HepG2 (cell line): Measurements from ENCODE around the gene TBCE. TPM values are rescaled to one million over a fixed set of nuclear protein-coding genes. Genes with fewer than 3 reads are reported as not detected.

Experiments used
- JUND ChIP-seq: sonication (generic); formaldehyde crosslinking; IDR thresholded peaks from 2 replicates; pipeline ENCODE4 v1.8.0; 2022; ENCODE audit warnings: mild to moderate bottlenecking, missing genetic modification reagents
- KMT2A ChIP-seq: sonication (generic); formaldehyde crosslinking; IDR thresholded peaks from 2 replicates; pipeline ENCODE4 v1.4.0; 2020; ENCODE audit warnings: missing genetic modification reagents
- MAFF ChIP-seq: IDR thresholded peaks from 2 replicates; pipeline ENCODE4 v1.6.1; 2011; ENCODE audit warnings: low read depth, low read length, improper control_type of control experiment
- NR2C2 ChIP-seq: sonication (generic); formaldehyde crosslinking; IDR thresholded peaks from 2 replicates; pipeline ENCODE4 v1.4.0; 2020; ENCODE audit warnings: missing genetic modification reagents, mild to moderate bottlenecking, moderate library complexity, borderline replicate concordance
- POLR2AphosphoS5 ChIP-seq: IDR thresholded peaks from 2 replicates; pipeline ENCODE4 v1.6.1; 2012; ENCODE audit warnings: low read depth, low read length
- POLR2G ChIP-seq: fragments of 200-400 bp; formaldehyde crosslinking; IDR thresholded peaks from 2 replicates; pipeline ENCODE4 v1.6.1; 2018; ENCODE audit warnings: mild to moderate bottlenecking, low read depth, low read length, moderate library complexity
- SIX1 ChIP-seq: sonication (generic); formaldehyde crosslinking; IDR thresholded peaks from 2 replicates; pipeline ENCODE4 v1.4.0; 2020; ENCODE audit warnings: missing genetic modification reagents, borderline replicate concordance
- TCF7 ChIP-seq: sonication (generic); IDR thresholded peaks from 2 replicates; pipeline ENCODE4 v1.6.1; 2016; ENCODE audit warnings: antibody characterized with exemption, low read depth
- ZNF224 ChIP-seq: sonication (generic); formaldehyde crosslinking; IDR thresholded peaks from 2 replicates; pipeline ENCODE4 v1.5.0; 2020; ENCODE audit warnings: mild to moderate bottlenecking, missing genetic modification reagents
- polyA plus RNA-seq, 8 experiments: library from polyadenylated mRNA; depleted of rRNA in 3 of 8; stranded (reverse) in 7 of 8; unstranded in 1 of 8; fragments of >200 nt; fragmentation: Illumina TruSeq in 4 of 8; extraction: Trizol in 4 of 8; gene quantifications; 2 replicates each; pipeline versions ENCODE4 v1.2.1 to v1.2.3, GENCODE V29; 2011 to 2016; ENCODE audit warnings: low read depth in 4 of 8, missing spikeins in 1 of 8, mixed read lengths in 1 of 8; ENCODE audit not compliant: insufficient read depth in 1 of 8
- total RNA-seq, 5 experiments: library from RNA; depleted of rRNA; stranded (reverse); fragments of >200 nt; fragmentation: Illumina TruSeq; extraction: Trizol; gene quantifications; 2 replicates each; pipeline ENCODE4 v1.2.3, GENCODE V29; 2016; ENCODE audit warnings: low read depth in 1 of 5
- TF ChIP-seq, protein P1 (sequence below): sonication (generic); formaldehyde crosslinking; IDR thresholded peaks from 2 replicates; pipeline ENCODE4 v1.5.0; 2020; ENCODE audit warnings: mild to moderate bottlenecking, missing genetic modification reagents, borderline replicate concordance
- TF ChIP-seq, protein P2 (sequence below): sonication (generic); formaldehyde crosslinking; IDR thresholded peaks from 2 replicates; pipeline ENCODE4 v1.8.0; 2022; ENCODE audit warnings: missing genetic modification reagents, mild to moderate bottlenecking, moderate library complexity, borderline replicate concordance
- TF ChIP-seq, protein P3 (sequence below): sonication (generic); formaldehyde crosslinking; conservative IDR thresholded peaks from 2 replicates; pipeline ENCODE4 v1.4.0; 2020; ENCODE audit warnings: missing genetic modification reagents
- TF ChIP-seq, protein P4 (sequence below): sonication (generic); formaldehyde crosslinking; IDR thresholded peaks from 2 replicates; pipeline ENCODE4 v1.9.0; 2021; ENCODE audit warnings: missing genetic modification reagents, borderline replicate concordance
- TF ChIP-seq, protein P5 (sequence below): sonication (generic); formaldehyde crosslinking; IDR thresholded peaks from 2 replicates; pipeline ENCODE4 v1.8.1; 2022; ENCODE audit warnings: mild to moderate bottlenecking, missing genetic modification reagents
- TF ChIP-seq, protein P6 (sequence below): IDR thresholded peaks from 2 replicates; pipeline ENCODE4 v1.6.1; 2016; ENCODE audit warnings: low read depth, control low read depth

TBCE gene
- total and polyA plus RNA-seq, 2 of the 13 experiments (the other 11 are each of a cell fraction or from before 2014, with no cell fraction given): 25.6 to 31.1 TPM

DNA sequence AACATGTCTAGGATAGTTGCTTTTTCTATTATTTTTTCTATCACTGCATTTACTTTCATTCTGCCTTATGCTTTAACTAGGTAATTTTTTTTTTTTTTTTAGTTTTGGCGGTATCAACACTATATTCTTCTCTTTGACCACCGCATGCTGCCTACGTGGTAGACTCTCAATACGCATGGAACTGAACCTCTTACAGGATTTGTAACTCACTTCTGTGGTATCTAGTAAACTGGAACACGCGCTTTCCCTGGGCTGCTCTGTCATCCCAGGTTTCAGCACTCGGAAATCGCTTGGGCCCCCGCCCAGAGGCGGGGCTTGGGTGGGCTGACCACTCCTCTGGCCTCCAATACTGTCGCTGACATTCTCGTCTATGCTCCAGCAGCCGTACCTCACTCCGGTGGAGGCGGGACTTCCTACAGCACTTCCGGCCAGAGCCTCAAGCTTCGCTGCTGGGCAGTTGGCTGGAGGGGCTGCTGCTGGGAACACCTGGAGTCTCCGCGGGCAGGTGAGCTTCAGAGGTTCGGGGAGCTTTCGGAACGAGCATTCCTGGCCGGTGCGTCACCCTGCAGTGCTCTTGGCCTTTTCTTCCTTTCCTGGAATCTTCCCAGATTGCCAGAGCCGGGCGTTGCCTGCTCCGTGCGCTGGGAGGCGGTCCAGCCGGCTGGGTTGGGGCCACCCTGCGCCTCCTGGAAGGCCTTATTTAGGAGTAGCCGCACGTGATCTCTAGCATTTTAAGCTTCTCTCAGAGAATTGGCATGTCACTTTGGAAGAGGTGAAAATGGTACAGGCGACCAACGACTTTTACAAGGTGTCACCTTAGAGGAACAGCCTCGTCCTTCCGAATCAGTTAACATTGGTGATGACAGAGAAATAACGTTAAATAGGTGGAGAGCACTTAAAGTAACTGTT is at the start of gene TBCE (continued):
- TF ChIP-seq, protein P1, sequence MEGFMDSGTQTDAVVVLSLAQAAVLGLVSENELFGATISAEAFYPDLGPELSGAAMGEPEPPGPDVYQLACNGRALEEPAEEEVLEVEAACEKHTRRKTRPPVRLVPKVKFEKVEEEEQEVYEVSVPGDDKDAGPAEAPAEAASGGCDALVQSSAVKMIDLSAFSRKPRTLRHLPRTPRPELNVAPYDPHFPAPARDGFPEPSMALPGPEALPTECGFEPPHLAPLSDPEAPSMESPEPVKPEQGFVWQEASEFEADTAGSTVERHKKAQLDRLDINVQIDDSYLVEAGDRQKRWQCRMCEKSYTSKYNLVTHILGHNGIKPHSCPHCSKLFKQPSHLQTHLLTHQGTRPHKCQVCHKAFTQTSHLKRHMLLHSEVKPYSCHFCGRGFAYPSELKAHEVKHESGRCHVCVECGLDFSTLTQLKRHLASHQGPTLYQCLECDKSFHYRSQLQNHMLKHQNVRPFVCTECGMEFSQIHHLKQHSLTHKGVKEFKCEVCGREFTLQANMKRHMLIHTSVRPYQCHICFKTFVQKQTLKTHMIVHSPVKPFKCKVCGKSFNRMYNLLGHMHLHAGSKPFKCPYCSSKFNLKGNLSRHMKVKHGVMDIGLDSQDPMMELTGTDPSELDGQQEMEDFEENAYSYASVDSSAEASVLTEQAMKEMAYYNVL: peak; percentile 65; the same call in 1 of the 2 replicates
- TF ChIP-seq, protein P2, sequence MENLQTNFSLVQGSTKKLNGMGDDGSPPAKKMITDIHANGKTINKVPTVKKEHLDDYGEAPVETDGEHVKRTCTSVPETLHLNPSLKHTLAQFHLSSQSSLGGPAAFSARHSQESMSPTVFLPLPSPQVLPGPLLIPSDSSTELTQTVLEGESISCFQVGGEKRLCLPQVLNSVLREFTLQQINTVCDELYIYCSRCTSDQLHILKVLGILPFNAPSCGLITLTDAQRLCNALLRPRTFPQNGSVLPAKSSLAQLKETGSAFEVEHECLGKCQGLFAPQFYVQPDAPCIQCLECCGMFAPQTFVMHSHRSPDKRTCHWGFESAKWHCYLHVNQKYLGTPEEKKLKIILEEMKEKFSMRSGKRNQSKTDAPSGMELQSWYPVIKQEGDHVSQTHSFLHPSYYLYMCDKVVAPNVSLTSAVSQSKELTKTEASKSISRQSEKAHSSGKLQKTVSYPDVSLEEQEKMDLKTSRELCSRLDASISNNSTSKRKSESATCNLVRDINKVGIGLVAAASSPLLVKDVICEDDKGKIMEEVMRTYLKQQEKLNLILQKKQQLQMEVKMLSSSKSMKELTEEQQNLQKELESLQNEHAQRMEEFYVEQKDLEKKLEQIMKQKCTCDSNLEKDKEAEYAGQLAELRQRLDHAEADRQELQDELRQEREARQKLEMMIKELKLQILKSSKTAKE (CRISPR knock-in tag): no peak
- TF ChIP-seq POLR2G (peak; percentile 98), NR2C2 (no peak), ZNF224 (CRISPR knock-in tag) (no peak), SIX1 (CRISPR knock-in tag) (peak; percentile 12; the same call in 1 of the 2 replicates), JUND (CRISPR knock-in tag) (no peak), KMT2A (CRISPR knock-in tag) (peak; percentile 84), MAFF (no peak), POLR2AphosphoS5 (peak; percentile 99), TCF7 (no peak)
- TF ChIP-seq, protein P3, sequence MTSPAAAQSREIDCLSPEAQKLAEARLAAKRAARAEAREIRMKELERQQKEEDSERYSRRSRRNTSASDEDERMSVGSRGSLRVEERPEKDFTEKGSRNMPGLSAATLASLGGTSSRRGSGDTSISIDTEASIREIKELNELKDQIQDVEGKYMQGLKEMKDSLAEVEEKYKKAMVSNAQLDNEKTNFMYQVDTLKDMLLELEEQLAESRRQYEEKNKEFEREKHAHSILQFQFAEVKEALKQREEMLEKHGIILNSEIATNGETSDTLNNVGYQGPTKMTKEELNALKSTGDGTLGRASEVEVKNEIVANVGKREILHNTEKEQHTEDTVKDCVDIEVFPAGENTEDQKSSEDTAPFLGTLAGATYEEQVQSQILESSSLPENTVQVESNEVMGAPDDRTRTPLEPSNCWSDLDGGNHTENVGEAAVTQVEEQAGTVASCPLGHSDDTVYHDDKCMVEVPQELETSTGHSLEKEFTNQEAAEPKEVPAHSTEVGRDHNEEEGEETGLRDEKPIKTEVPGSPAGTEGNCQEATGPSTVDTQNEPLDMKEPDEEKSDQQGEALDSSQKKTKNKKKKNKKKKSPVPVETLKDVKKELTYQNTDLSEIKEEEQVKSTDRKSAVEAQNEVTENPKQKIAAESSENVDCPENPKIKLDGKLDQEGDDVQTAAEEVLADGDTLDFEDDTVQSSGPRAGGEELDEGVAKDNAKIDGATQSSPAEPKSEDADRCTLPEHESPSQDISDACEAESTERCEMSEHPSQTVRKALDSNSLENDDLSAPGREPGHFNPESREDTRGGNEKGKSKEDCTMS (CRISPR knock-in tag): no peak
- TF ChIP-seq, protein P4, sequence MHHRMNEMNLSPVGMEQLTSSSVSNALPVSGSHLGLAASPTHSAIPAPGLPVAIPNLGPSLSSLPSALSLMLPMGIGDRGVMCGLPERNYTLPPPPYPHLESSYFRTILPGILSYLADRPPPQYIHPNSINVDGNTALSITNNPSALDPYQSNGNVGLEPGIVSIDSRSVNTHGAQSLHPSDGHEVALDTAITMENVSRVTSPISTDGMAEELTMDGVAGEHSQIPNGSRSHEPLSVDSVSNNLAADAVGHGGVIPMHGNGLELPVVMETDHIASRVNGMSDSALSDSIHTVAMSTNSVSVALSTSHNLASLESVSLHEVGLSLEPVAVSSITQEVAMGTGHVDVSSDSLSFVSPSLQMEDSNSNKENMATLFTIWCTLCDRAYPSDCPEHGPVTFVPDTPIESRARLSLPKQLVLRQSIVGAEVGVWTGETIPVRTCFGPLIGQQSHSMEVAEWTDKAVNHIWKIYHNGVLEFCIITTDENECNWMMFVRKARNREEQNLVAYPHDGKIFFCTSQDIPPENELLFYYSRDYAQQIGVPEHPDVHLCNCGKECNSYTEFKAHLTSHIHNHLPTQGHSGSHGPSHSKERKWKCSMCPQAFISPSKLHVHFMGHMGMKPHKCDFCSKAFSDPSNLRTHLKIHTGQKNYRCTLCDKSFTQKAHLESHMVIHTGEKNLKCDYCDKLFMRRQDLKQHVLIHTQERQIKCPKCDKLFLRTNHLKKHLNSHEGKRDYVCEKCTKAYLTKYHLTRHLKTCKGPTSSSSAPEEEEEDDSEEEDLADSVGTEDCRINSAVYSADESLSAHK (CRISPR knock-in tag): no peak
- TF ChIP-seq, protein P5, sequence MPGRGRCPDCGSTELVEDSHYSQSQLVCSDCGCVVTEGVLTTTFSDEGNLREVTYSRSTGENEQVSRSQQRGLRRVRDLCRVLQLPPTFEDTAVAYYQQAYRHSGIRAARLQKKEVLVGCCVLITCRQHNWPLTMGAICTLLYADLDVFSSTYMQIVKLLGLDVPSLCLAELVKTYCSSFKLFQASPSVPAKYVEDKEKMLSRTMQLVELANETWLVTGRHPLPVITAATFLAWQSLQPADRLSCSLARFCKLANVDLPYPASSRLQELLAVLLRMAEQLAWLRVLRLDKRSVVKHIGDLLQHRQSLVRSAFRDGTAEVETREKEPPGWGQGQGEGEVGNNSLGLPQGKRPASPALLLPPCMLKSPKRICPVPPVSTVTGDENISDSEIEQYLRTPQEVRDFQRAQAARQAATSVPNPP (CRISPR knock-in tag): peak; percentile 40; the same call in 1 of the 2 replicates
- TF ChIP-seq, protein P6, sequence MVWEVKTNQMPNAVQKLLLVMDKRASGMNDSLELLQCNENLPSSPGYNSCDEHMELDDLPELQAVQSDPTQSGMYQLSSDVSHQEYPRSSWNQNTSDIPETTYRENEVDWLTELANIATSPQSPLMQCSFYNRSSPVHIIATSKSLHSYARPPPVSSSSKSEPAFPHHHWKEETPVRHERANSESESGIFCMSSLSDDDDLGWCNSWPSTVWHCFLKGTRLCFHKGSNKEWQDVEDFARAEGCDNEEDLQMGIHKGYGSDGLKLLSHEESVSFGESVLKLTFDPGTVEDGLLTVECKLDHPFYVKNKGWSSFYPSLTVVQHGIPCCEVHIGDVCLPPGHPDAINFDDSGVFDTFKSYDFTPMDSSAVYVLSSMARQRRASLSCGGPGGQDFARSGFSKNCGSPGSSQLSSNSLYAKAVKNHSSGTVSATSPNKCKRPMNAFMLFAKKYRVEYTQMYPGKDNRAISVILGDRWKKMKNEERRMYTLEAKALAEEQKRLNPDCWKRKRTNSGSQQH (CRISPR knock-in tag): peak; percentile 40; the same call in 1 of the 2 replicates
